ENCODE results near the gene ACYP1.
A peak's percentile ranks its signal among the peaks of the same experiment; 100 is the strongest.

Gene ACYP1
- total RNA-seq: 6.0 to 10.4 (median 8.7) reads per million in 4 donors

DNA sequence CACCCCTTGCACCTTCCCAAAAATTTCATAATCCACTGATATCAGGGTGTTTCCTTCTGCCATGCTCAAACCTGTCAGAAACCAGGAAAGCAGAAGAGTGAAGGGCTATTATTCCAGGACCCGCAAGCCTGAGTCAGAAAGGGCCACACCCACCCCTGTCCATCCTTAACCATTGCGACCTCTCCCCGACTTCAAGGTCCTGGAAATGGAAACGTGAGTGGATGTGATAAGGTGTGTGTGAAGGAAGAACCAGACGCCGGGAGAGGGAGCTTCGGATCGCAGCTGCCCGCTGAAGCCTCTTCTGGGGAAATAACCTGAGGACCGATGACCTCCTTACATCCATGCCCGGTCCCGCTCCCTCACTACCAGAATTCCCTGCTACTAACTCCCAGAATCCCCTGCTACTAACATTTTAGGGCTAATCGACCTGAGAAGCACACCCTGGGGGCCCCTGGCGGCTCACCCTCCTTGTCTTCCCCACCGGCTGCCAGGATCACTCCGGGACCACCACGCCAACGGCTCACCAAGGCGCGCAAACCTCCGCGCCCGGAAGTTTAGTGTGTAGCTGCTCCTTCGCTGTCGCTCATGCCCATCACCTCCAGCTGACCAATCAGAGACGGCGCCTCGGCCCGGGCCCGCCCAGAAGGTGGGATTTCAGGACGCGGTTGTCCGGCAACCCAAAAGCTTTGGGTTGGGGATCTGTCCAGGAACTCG lies at the start of gene ACYP1:
ACYP1 (minus strand) TSS at position 534 of the 714 bp plus-strand sequence; CDS start at position 63, 471 bp downstream.
- peak; percentile 77 to 91 (median 82) for DNase-seq

DNA sequence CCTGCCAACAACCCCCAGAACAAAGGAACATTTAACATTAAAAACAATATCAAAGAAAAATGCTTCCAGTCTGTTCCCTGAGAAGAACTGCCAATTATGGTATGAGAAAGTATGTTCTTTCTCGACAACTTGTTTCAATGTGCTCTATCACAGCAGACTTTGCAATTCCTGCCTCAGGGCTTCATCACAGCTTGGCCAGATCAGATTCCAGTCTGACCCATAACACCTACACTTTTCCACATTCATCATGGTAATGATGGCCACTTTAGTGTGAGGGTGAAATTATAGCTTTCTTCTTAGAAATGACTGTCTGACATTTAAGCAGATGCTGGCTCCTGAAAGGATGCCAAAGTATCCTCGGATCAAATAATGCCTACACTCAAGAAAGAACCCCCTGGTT lies 46.1 kb upstream of the ACYP1 start:
- no peak for DNase-seq

DNA sequence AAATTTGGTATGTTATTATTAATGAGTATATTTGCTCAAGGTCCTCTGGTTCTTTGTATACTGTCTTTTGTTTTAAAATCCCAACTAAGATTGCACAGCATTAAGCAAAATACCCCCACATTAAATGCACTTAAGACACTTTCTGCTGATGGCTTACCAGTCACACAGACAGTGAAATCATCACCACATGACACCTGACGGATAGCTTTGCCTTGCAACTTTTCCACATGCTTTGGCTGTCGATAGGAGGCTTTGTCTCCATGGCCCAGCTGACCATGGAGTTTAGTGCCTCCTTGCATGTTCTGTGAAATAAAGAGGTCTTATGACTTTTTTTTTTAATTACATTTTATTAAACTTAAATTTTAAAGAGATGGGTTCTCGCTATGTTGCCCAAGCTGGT lies 43.4 kb upstream of the ACYP1 start:
- DNase-seq: no peak

DNA sequence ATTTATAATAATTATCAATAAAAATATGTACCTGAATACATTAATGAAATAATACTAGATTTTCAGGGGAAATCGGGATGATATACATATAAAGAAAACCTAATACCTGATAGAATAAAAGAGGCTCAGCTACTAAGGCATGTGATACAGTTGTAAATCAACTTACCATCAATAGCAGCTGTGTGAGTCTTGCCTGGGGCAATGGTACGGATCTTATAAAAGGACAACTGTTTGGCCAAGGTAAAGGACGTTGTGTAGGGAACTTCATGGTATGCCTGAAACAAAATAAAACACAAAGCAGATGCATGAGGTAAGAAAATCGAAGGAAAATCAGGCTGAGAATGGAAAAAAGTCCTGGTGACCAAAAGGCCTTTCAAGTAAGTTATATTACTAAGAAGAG lies 37.7 kb upstream of the ACYP1 start:
- no peak for DNase-seq

DNA sequence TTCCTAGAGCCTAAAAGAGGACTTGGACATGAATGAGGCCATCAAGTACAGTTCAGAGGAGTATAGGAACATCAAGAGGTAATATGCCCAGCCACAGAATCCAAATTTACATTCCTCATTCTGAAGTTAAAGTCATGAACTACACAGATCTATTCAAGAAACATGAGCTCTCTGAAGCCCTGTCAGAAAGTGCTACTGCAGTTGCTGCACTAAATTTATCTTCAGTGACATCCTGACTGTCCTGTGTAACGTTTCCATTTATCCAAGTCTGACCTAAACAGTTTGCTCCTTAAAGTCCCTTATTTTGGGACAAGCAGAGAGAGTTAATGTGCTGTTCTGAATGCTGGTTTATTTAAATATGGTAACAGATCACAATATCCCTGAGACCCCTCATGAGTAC lies 34.9 kb upstream of the ACYP1 start:
- DNase-seq: no peak

DNA sequence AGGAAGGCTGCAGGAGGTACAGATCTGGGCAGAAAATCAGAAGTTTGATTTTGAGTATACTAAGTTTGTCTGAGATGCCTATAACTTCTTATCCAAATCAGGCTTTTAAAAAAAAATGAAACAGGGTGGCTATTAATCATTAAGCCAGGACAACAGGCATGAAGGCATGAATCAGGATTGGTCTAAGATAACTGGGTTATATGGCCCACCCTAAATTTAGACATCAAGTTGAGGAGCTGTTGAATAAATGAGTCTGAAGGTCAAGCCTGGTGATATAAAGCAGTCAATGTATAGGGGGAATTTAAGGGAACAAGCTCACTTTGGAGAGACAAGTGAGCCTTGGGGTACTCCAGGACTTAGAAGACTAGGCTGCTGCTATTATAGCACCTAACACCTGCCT lies 34.4 kb upstream of the ACYP1 start:
- DNase-seq: no peak

DNA sequence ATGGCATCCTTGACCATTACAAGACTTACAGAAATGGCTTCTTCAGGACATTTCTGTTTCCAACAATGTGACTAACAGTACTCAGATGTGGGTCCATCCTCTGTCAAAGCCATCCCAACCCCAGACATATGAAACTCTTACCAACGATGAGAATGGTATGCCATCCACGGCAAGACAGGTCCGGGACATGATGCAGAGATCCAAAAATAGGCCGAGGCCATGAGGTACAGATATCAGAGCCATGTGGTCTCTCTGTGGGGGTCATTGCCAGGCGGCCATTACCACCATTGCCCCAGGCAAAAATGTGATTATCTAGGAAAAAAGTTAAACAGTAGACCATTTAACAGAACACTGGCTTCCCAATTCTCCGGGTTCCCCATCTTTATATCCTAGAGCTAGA lies 33.1 kb upstream of the ACYP1 start:
- no peak for DNase-seq

DNA sequence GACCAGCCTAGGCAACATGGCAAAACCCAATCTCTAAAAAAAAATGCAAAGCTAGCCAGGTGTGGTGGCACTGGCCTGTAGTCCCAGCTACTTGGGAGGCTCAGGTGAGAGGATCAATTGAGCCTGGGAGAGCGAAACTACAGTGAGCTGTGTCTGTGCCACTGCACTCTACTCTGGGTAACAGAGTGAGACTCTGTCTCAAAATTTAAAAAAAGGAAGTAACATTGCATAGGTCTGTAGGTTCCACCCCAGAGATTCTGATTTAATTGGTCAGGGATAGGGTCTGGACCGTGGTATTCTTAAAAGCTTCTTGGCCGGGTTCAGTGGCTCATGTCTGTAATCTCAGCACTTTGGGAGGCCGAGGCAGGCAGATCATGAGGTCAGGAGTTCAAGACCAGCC lies 31.9 kb upstream of the ACYP1 start:
- no peak for DNase-seq

DNA sequence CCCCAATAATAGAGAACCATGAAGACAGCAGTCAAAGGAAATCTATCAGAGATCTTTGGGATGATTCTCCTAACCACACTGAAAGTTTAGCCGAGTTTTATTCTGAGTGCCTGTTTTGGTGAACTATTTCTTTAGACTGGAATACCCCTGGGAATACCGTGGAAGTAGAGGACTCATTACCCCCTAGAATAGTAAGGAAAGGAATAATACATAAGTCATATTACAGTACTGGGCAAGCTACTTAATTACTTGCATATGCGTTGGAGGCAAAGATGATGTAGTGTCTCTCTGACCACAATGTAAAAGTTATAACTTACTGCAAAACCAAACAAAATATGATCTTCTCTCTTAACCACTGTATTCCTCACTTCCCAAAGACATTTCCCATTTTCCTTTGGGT lies 31.1 kb upstream of the ACYP1 start:
- DNase-seq: no peak

DNA sequence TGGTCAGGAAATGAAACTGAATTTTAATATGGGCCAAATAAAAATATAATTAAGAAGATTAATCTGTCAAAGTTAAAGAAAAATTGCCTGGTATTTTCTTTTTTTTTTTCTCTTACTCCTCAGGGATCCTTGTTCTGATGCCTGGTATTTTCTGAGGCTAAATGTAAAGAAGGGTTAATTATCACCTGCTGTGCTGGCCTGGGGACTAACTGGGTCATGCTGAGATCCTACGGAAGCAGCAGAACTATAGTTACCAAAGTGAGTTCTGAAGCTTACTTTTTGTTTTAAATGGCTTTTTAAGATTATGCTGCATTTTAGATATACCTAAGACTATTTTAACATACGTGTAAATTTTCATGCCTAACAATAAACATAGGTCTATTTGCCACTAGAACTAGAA lies 28.9 kb upstream of the ACYP1 start:
- no peak for DNase-seq

DNA sequence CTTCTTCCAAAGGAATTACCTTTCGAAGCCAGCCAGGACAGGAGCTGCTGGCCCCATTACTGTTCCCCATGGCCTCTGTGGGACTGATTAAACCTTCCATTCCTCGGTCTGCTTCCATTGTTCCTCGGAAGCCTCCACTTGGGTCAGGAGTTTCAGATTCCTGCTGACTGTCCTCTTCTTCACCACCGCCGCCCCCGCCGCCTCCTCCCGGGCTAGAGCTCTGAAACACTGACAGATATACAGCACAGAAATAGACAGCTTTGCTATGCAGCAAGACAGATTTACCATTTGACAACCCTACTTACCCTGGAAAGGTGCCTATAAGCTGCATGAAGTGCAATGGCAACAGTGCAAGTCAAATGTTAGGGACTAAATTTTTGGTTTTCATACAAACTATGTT lies 27.4 kb upstream of the ACYP1 start:
- DNase-seq: no peak

DNA sequence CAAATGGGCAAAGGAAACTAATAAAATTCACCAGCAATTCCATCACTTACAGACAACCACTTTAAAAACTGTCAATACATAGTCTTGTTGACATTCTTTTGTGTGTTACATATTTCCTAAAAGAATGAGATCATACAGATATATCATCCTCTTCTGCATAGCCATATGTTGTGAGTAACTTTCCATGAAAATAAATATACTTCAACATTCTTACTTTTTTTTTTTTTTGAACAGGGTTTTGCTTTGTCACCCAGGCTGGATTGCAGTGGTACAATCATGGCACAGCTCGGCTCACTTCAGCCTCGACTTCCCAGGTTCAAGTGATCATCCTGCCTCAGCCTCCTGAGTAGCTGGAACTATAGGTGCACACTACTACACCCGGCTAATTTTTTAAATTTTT lies 26.5 kb upstream of the ACYP1 start:
- no peak for DNase-seq

DNA sequence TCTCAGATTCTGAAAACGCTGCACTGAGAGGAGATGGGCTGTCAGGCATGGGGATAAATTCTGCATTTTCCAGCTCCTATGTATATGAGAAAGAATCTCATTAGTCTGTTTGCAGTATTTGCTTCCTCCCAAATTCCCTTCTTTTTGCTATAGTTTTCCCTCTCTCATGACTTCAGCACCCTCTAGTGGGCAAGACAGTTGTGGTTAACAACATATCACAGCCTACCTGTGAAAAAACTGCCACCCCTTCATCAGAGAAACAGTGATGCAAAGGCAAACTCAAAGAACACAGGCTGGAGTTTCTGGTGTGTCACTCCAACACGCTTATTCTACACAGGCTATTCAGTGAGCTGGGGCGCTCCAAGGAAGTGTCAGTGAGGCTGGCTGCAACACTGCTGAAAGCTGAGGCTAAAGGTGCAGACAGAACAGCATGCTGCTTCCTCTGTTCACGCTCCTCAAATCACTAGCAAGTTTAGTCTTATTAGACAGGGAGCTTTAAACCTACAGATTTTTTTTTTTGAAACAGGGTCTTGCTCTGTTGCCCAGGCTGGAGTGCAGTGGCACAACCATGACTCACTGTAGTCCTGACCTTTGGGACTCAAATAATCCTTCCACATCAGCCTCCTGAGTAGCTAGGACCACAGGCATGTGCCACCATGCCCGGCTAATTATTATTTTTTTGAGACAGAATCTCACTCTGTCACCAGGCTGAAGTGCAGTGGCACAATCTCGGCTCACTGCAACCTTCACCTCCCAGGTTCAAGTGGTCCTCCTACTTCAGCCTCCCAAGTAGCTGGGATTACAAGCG lies 24.9 kb upstream of the ACYP1 start:
- peak in 4 of 5 donors; percentile 3 to 46 (median 35) for DNase-seq

DNA sequence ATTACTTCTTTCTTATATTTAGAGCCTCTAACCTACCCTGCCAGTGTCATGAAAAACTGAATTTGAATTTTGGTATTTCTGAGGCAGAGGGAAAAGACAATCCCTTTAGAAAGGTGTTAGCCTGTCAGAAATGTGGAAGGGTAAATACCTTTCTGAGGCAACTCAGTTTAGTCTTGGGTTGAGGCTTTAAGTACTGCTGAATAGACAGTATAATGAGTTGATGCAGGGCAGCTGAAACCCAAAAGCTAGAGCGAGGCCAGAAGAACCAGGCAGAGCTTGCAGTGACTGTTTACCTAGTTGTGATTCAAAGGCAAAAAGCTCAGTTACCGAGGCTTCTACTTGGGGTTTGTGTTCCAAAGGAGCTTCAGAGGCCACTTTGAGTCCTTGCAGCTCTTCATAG lies 24.3 kb upstream of the ACYP1 start:
- no peak for DNase-seq

DNA sequence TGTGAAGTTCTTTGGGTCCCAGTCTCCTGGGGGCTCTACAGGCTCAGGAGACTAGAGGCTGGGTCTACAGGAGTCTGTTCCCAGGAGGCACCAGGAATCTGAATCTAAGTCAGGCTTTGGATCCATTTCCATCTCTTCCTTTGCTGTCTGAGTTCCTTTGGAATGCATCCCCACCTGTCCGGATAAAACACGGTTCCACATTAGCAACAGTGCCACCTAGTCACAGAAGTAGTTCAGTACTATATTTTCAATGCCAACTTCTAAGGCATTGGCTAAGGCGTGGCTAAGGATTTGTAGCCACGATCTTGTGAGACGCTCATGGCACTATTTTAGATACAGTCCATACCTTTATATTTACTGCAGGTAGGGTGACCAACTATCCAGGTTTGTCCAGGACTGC lies 20.7 kb upstream of the ACYP1 start:
- no peak for DNase-seq

DNA sequence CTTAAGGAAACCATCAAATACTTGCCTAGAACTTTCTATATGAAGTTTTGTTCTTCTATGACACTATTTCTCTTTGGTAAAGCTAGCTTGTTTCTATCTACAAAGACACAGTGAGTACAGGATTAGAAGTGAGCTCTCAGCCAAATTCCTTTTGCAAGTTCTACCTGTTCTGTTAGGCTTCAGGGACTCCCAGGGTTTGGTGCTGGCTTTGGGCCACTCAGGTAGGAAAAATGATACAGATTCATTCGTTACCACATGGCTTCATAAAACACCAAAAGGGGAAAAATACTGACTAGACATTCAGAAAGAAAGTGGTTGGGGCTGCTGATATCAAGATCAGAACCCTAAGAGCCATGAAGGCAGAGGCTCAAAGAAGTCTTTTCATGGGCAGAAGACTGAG lies 19.4 kb upstream of the ACYP1 start:
- no peak for DNase-seq

DNA sequence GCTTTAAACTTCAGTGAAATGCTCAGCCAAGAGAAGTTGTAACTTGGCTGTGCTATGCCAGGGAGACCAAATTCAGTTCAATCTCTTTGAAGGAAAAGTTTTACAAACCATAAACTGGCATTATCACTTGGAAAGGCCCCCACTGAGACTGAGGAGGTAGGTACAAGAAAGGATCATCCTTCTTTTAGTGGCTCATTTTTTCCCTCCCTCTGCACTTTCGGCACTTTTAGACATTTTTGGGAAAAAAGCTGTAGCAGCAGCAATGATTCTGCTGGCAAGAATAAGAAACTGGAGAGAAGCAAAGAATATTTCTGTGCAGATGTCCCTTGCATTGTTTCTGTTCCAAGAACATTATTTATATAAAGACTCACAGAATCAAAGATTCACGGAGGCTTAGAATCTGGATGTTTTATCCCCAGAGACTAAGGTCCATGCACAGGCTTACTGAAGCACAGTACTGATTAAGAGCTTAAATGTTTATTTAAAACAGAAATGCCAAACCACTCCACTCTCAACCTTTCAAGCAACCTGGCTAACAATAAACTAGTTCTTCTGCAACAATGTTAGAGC lies 17.9 kb upstream of the ACYP1 start:
- no peak for DNase-seq

DNA sequence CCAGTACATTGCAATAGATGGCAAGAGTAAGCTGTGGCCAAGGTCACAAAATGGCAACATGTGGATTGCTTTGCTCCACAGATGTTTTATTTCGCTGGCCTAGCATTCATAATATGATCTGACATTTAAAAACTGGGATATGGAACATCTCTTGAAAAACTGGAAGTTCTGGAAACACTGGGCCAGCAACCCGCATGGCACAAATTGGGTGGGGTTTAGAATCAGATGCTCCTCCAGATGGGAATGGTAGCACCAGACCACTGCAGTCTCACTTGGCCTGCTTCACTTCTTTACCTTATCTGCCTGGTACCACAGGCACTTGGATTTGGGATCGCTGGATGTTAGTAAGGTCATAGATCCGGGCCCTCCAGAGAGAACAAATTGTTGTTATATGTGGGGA lies 15.7 kb upstream of the ACYP1 start:
- DNase-seq: no peak

DNA sequence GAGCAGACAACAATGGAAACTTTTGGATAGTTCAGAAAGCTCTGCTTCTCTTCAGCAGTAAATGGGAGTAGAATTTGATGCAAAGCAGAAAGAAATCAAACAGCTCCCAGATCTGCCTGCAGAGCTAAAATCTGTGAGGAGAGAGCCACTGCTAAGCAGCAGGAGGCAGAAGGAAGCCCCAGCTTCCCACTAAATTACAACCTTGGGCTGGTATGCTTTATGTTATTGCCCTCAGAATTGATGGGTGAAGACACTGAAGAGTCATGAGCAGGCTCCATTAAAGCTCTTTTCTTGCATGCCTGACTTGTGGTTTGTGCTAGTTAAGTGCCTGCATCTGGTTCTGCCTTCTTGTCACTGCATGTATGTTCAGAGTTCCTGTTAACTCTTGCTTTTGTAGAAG lies 14.0 kb upstream of the ACYP1 start:
- DNase-seq: no peak

DNA sequence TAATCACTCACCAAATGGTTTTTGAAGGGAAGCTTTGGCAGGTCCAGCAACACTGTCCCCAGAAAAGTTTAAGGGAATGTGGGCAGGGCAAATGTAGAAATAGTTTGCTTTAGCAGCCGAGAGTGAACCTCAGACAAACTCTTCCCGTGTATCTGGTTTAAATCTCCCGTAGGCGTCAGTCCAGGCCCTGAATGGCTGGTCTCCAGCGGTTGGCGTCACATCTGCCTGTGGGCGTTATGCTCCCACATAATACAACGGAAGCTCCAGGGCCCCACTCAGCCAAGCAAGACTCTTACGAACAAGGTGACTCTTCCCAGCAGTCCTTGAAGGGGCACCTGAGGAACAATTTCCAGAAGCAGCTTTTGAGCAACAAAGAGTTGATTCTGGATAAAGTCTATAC lies 6.6 kb upstream of the ACYP1 start:
- DNase-seq: no peak

DNA sequence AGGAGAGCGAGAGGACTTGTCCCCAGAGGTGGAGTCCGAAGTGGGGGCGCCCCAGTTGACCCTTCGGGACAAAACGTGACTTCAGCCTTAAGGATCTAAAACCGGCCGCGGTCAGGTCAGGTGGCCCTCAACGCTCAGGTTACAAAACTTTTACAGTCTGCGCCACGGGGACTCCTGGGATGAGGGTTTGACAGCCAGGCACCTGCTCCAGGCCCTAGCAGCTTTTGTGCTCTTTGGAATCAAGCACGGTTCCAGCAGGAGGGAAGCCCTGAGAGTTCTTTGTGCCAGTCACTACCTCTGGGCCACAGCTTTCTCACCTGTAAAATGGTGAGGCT lies 6.0 kb upstream of the ACYP1 start:
- no peak for DNase-seq

DNA sequence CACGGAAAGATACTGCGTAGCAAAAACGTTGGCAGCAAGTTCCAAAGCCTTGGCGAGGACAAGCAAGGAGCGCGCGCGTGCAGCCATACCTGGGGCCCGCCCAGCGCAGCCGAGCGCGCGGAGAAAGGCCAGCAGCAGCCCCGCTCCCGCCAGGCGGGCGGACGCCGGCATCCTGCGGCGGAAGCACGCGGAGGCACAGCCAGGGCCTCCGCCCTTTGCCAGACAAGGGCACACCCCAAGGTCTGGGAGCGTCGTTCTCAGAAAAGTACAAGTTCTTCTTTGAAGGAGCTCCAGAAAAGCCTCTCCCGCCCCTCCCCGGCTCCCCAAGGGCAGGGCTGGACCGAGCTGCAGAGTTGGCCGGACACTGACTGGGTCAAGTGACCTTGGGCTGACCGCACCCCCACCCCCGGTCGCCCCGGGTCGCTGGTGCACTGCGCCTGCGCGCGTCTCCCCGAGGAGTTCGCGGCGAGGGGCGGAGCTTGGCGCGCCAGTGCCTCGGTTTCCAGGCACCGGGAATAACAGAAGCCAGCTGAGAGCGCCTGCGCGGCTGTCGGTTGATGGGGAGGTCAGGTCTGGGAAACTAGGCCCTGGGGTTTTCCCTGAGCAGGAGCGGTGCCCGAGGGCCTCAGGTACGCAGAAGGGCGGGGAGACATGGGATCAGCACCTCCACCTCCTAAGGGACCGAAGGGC lies 5.4 kb upstream of the ACYP1 start, which contains the start of gene ZC2HC1C:
ZC2HC1C (plus strand) TSS at position 521 of the 690 bp plus-strand sequence. CDS start 933 bp downstream, outside the sequence.
- peak; percentile 16 to 83 (median 24) for DNase-seq

Data from T-helper 1 cell (primary cell).